ENCODE measurements around the gene SGSM2. TPM values are rescaled to one million over a fixed set of nuclear protein-coding genes. Genes with fewer than 3 reads are reported as not detected.

Gene SGSM2
- total RNA-seq, 6 experiments from 2014 or later, result 22.4 to 28.2 (median 26.1) TPM

DNA sequence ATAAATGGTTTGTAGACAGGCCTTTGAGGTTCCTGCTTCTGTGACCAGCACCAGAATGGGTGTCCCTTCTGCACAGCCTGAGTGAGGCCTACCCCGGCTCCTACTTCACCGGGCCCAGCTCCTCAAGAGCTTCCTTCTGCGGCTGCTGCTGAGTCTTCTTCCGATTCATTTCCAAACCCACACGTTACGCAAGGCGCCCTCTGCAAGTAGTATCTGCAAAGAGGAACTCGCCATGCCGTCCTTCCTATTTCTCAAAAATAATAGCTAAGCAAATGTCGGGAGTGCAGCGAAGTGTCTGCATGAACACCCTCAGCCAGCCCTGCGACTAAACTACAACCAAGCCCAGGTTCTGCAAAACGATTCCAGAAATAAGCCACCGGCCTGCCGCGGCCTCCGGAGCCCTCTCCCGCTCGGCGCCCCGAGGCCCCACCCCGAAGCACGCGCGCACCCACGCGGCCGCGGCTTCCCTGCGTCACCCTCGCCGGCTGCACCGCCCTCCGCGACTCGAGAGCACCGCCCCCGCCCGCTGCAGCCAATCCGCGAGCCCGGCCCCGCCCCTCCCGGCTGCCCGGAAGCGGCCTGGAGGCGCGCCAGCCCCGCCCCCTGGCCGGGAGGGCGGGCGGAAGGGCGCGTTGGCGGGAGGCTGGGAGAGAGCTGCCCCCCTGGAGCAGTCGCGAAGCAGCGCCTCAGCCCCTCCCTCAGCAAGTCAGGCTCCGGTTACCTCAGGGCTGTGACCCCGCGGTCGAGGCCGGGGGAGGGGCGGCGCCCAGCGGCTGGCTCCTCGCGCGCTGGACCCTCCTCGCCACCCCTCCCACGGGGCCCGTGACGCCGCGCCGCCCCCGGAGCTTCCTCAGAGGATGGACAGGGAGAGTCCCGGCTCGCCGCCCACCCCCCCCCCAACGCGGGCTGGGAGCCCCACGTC lies 55.2 kb downstream of the SGSM2 start:
- TF ChIP-seq, protein P1, sequence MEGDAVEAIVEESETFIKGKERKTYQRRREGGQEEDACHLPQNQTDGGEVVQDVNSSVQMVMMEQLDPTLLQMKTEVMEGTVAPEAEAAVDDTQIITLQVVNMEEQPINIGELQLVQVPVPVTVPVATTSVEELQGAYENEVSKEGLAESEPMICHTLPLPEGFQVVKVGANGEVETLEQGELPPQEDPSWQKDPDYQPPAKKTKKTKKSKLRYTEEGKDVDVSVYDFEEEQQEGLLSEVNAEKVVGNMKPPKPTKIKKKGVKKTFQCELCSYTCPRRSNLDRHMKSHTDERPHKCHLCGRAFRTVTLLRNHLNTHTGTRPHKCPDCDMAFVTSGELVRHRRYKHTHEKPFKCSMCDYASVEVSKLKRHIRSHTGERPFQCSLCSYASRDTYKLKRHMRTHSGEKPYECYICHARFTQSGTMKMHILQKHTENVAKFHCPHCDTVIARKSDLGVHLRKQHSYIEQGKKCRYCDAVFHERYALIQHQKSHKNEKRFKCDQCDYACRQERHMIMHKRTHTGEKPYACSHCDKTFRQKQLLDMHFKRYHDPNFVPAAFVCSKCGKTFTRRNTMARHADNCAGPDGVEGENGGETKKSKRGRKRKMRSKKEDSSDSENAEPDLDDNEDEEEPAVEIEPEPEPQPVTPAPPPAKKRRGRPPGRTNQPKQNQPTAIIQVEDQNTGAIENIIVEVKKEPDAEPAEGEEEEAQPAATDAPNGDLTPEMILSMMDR (IDR thresholded peaks at IDR 0.05), result no peak
- peak overlapping the region; percentile 96 for H3K27ac Mint-ChIP-seq
- H3K4me3 Mint-ChIP-seq, result peak overlapping the region; percentile 93
- peaks cover 27% of the 10 kb centered on the region for H3K36me3 Mint-ChIP-seq (ENCODE audit: low read depth)
- H3K9me3 Mint-ChIP-seq, result no peaks in the 10 kb centered on the region
- peaks cover 7% of the 10 kb centered on the region for H3K27me3 Mint-ChIP-seq (ENCODE audit: insufficient read depth)
- peaks cover 63% of the 10 kb centered on the region for H3K4me1 Mint-ChIP-seq (ENCODE audit: low read depth)
- DNase-seq, result peak; percentile 89

DNA sequence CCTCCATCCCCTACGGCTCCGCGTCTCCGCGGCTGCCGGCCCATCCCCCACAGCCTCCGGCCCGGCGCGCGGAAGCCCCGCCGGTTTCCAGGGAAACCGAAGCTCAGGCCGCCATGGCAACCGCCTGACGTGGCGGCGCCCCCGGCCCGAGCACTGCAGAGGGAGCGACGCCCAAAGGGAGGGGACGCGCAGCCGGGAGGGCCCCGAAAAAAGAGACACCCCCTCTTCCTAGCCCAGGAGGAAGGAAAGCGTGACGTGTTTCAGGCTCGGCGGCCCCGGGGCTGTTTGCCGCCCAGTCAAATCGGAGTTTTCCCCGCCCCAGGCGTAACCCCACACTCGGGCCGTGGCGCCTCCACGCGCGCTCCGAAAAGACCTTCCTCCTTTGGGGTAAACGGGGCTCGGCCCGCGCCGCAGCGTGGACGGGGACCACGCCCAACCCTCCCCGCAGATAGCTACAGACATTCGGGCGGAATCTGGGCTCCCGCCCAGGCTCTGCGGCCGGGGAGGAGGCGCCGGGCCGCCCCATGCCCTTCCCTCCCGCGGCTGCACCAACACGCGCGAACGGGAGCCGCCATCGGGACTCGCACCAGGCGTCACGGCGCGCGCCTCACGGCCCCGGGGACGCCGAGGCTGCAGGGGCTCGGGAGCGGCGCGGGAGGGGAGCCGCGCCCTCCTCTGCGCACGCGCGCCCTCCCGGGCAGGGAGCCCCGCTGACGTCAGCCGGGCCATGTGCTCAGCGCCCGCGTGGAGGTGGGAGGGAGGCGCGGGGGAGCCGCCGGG lies 56.1 kb downstream of the SGSM2 start:
- Mint-ChIP-seq H3K4me3 (peak overlapping the region; percentile 85), H3K36me3 (ENCODE audit: low read depth) (peaks cover 22% of the 10 kb centered on the region), H3K27me3 (ENCODE audit: insufficient read depth) (peaks cover 8% of the 10 kb centered on the region), H3K27ac (peak overlapping the region; percentile 96), H3K4me1 (ENCODE audit: low read depth) (peaks cover 67% of the 10 kb centered on the region), H3K9me3 (no peaks in the 10 kb centered on the region)
- peak; percentile 70 for DNase-seq
- TF ChIP-seq, protein P1 (IDR thresholded peaks at IDR 0.05), result peak; percentile 8; the same call in 1 of the 2 replicates

DNA sequence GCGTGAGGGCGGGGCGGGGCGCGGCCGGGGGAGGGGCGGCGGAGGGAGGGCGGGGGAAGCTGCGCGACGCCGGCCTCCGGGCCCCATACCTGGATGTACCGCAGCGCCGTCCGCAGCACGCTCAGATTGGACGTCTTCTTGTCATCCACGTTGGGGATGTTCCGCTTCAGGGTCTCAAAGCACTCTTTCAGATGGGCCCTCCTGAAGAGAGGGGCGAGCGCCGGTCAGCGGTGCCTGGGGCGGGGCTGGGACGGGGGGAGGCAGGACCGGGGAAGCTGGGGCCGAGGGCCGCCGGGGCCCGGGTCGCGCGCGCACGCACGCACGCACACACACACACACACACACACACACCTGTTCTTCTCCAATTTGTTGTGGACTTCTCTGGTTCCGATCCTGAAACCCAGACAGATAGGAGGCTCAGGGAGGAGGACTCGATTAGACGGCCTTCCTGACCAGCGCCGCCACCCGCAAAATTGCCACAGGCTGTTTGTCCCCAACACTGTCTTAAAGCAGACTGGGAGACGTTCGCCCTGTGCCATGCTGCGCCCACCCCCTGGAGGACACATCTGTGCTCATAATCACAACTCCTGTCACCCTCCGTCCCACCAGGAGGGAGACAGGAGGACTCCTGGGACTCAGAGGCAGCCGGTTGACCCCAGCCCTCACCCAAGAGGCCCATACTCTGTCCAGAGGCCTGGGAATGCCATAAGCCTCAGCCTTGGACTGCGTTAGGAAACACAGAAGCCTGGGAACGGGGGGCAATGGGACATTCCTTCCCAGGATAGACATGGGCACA lies 56.9 kb downstream of the SGSM2 start:
- no peak for DNase-seq
- Mint-ChIP-seq H3K36me3 (ENCODE audit: low read depth) (peaks cover 16% of the 10 kb centered on the region; the same call in 1 of the 2 replicates), H3K4me1 (ENCODE audit: low read depth) (peaks cover 69% of the 10 kb centered on the region), H3K4me3 (peak overlapping the region; percentile 85), H3K27ac (peak overlapping the region; percentile 90), H3K9me3 (no peaks in the 10 kb centered on the region), H3K27me3 (ENCODE audit: insufficient read depth) (peaks cover 6% of the 10 kb centered on the region)
- TF ChIP-seq, protein P1 (IDR thresholded peaks at IDR 0.05), result no peak

DNA sequence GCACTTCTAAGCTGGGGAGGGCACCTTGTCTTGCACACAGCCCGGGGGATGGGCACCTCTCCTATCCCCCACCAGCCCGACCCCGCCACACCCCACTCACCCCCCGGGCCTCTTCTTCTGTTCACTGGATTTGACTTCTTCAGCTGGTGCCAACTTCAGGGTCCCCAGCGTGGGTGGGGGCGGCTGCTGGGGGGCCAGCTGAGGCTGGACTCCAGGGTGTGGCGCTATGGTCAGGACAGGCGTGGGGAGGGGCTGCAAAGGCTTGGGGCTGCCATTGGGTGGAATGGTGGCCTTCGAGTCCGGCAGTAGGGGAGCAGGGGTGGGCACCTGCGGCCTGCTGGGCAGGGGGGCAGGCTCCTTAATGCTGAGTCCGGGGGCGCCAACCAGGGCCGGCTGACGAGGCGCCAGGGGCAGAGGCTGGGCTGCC lies 57.5 kb downstream of the SGSM2 start:
- H3K36me3 Mint-ChIP-seq (ENCODE audit: low read depth), result peaks cover 11% of the 10 kb centered on the region; the same call in 1 of the 2 replicates

More for the DNA sequence above, 57.5 kb downstream of the SGSM2 start:
- Mint-ChIP-seq H3K4me3 (no peak overlapping the region), H3K27me3 (ENCODE audit: insufficient read depth) (peaks cover 8% of the 10 kb centered on the region), H3K4me1 (ENCODE audit: low read depth) (peaks cover 71% of the 10 kb centered on the region), H3K9me3 (no peaks in the 10 kb centered on the region), H3K27ac (peak overlapping the region; percentile 99)
- no peak for DNase-seq
- TF ChIP-seq, protein P1 (IDR thresholded peaks at IDR 0.05), result no peak
